HG03066 (cell line): ENCODE results near the gene SAMD14.

Experiments
- ATAC-seq: cut with Tn5 transposase; IDR thresholded peaks from one replicate; pipeline ENCODE4 v1.9.1; 2021; ENCODE audit warnings: low read depth; ENCODE audit not compliant: unreplicated experiment

Gene SAMD14

DNA sequence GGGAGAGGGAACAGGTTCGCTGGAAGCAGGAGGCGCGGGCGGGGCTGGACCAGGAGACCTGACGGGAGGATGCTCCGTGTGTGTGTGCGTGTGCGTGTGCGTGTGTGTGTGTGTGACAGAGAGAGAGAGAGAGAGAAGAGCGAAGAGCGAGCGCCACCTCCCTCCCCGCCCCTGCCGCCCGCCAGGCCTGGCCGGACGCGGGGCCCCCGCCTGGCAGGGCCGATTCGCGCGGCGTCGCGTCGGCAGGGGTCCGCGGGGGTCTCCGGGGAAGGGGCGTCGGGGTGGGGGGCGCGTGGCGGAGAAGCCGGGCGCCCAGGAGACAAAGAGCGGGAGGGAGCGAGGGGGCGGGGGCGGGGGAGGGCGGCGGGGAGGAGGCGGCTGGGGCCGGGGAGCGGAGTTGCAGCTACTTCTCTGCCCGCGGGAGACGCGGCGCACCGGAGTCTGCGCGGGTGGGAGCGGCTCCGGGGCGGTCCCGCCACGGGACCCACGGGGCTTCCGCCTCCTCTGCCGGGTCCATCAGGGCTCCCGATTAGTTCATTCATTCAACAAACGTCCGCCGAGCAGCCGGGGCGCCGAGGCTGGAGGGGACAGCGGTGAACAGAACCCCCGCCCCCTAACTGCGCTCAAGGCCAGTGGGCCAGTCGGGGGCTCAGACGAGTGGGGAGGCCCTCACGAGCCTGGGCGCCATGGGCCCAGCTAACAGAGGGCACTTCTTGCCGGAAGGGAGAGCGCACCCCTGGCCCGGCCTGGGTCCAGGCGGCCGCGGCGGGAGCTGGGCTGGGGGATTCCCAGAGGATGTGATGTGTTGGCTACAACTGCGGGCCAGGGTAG, at the start of gene SAMD14:
Gene SAMD14, minus strand, starts transcription at position 433 of the 831 bp plus-strand sequence. CDS start 5,201 bp downstream, outside the sequence.
- no peak for ATAC-seq

DNA sequence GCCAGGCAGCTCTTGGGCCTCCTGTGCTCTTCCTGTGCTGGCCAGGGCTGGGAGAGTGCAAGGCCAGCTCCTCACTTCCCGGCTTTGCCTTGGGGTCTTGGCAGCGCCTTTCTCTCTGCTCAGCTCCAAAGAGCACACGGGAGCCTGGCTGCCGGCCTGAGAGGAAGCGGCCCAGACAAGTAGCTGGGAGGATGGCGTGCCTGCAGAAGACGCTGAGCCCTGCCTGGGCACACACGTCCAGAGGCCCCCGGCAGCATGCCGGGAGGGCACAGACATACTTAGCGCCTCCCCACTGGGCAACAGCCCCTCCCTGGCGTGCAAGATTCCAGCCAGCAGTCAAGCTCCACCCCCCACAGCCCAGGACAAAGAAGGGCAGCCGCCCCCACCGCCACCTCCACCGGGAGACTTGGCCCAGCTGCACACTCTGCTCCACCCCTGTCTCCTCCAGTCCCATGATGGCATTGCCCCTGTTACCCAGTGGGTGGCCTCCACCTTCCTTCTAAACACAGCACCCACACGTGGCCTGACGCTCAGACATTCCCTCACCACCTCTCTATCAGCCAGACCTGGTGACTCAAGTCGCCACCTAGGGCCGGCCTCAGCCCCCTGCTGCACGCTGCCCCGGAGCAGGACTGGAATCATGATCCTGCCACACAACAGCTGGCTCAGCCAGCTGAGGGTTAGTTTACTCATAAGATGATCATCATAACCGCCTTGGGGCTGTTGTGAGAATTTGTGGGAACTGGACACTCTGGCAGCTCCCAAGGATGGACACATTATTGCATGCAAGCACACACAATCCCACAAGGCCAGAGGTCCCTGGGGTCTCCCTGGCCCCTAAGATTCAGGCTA, 48.2 kb upstream of the SAMD14 start:
- ATAC-seq = no peak

DNA sequence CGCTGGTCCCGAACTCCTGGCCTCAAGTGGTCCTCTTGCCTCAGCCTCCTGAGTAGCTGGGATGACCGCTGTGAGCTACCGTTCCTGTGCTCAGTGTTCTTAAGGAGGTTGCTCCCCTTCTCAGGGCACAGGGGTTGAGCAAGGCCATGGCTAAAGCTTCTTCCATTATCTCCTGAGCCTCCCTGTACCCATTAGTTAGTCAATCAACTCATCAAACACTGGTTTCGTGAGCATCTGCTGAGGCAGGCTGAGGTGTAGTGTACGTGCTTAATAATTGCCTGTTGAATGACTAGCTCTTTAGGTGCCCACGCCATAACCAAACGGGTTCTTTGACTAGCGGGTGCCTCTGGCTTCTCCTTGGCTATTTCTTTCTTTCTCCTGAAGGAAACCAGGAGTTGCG, 47.5 kb upstream of the SAMD14 start:
- no peak for ATAC-seq

DNA sequence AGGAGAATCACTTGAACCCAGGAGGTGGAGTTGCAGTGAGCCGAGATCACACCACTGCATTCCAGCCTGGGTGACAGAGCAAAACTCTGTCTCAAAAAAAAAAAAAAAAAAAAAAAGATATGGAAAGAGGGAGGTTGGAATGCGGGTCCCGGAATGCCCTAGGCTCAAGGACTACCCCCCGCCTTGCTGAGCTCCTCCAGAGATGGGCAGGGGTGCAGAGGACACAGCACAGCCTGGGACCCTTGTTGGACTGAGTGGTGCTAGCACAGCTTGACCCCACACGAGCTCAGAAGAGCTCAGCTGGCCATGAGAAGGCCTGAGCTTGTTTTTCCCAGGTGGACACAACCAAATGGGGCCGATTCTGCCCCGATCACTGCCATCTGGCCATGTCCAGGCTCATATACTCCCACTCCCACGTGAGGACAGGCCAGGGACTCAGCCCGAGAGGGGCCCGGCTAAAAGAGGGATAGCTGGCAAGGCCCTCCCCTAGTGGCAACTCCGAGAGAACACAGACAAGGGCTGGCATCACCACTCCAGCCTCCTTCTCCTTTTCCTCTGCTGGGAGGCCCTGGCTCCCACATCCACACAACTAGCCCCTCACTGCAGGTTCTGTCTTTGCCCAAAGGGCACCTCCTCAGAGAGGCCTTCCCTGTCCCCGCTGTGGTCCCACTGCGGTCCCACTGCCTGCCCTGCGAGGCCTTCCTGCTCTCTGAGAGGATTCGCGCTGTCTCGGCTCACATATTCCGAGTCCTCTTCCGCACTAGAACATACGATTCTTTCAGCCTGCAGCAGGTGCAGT, 46.8 kb upstream of the SAMD14 start:
- ATAC-seq = no peak

DNA sequence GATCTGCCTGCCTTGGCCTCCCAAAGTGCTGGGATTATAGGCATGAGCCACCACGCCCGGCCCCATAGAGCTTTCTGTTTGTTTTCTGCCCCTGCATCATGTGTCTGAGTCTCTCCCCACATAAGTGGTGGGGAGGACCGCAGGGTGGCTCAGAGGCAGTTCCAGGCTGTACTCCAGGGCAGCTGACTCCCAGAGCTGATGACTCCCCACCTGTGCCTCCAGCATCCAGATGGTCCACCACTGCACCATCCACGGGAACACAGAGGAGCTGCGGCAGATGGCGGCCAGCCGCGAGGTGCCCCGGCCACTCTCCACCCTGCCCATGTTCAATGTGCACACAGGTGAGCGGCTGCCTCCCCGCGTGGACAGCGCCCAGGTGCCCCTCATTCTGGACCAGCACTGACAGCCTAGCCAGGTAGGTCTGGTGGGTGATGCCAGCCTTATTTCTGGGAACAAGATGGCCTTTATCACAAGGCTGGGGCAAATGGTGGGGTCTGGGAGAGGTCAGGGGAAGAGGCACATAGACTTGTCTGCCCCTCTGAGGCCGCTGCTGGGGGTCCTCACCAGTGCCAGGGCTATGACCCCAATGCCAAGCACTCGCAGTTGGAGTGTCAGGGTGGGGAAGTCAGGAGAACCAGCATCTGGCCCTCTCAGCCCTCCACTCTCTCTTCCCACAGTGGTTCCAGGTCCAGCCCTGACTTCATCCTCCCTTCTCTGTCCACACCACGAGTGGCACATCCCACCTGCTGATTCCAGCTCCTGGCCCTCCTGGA, 45.3 kb upstream of the SAMD14 start:
- ATAC-seq = no peak

DNA sequence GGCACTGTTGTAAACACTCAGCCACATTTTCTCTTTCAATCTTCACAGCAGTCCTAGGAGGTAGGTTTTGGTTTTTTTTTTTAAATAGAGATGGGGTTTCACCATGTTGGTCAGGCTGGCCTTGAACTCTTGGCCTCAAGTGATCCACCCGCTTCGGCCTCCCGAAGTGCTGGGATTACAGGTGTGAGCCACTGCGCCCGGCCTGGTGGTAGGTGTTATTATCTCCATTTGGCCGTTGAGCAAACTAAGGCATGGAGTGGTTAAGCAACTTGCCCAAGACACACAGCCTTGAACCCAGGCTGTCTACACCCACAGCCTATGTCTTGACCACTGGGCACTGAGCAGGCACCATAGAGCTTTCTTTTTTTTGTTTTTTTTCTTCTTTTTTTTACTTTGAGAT, 44.5 kb upstream of the SAMD14 start:
- no peak for ATAC-seq

DNA sequence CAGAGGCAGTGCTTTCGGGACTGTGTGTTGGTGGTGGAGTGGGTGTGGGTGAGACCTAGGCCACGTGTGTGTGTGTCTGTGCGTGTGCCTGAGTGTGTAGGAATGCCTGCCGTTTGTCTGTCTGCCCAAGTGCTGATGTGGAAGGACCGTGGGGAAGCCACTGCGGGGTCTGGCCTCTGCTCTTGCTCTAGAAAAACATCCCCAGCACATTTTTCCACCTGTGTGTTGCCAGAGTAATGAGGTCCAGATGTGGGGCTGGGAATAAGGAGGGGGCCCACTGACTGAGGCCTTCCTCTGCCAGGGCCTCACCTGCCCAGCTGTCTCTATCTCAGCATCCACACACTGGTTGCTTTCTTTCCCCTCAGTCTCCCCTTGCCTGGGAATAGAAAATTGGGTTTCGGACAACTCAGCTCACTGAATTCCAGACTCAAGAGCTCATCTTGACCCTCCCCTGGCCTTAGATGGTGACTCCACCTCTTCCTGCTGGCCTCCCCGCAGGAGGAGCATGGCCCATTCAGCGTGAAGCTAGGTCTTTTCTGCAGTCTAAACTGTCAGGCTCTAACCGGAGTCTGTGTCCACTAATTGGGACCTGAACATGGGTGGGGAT, 43.5 kb upstream of the SAMD14 start:
- no peak for ATAC-seq

DNA sequence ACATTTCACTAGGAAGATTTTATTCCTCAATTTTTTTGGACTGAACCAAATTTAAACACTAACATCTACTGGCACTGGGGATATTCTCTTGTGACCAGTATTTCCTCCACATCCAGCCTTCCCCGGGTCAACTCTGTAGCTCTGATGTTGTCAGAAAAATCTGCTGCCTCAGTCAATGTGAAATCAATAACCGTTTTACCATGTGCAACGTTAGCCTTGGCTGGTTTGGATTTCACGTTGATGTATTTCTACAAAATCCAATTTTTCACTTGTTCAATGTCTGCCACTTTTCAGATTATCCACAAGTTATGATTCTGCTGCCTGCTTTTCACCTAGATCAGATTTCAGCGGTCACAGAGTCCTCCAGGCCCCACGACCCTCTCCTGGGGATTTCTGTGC, 43.0 kb upstream of the SAMD14 start:
- no peak for ATAC-seq

DNA sequence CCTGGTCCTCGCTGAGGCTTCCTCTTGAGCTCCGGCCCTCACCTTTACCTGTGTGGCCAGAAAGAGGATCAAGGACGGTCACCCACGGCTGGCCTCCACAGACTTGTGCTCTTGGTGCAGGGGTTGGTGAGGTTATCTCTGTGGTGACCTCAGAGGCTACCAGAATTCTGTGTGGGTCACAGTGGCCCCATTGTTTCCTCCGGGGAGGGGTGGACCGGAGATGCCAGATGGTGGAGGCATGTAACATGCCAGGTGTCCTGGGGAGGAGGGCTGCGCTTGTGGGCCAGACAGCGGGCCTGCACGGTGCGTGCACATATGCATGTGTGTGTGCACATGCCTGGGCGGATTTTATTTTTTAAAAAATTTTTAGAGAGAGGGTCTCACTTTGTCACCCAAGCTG, 42.2 kb upstream of the SAMD14 start:
- ATAC-seq = no peak

DNA sequence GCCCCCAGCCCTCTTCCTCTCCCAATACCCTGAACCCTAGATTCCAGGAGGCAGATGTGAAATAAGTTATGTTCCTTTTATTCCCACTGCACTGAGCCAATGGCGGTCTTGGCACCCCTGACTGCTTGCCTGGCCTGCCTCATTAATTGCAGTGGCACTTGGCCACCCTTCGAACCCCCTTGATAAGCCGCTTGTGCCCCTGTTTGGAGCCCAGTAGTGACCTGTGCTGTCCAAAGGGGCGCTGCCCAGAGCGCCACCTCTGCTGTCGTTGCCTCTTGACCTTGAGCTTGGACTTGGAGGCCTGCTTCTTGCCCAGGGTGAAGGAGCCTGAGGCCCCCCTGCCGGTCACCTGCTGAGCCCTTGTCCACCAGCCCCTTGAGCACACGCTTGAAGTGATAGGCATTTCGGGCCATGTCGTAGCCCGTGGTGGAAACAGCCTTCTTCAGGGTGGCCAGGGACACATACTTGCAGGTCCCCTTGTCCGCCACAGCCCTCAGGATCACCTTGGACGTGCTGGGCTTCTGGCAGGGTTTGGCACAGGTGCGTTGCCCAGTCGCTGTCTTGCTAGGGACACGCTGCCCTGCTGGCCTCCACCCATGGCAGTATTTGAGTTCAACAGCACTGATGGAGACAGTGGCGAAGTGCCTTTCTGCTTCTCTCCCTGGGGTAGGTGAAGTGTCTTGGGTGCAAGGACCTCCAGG, 41.6 kb upstream of the SAMD14 start:
- no peak for ATAC-seq

DNA sequence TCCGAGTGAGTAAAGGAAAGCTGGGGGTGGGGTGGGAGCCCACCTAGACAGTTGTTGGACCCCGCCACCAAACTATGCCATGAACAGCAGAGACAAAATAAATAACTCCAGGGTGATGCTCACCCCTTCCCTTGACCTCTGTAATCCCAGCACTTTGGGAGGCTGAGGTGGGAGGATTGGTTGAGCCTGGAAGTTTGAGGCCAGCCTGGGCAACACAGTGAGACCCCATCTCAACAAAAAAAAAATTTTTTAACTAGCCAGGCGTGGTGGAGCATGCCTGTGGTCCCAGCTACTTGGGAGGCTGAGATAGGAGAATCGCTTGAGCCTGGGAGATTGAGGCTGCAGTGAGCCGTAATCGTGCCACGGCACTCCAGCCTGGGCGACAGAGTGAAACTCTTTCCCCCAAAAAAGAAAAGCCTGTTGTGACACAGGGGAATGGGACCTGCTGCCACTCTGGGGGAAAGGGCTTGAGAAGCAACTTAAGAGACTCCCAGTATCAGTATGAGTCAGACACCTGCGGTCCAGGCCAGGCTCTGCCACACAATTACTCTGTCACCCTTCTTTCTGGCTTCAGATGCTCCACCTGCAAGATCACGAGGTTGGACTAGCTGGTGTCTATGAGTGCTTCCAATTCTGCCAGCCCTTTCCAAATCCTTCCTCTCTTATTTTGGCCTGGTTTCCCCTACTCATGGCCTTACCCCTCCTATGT, 40.9 kb upstream of the SAMD14 start:
- peak; percentile 72 for ATAC-seq

DNA sequence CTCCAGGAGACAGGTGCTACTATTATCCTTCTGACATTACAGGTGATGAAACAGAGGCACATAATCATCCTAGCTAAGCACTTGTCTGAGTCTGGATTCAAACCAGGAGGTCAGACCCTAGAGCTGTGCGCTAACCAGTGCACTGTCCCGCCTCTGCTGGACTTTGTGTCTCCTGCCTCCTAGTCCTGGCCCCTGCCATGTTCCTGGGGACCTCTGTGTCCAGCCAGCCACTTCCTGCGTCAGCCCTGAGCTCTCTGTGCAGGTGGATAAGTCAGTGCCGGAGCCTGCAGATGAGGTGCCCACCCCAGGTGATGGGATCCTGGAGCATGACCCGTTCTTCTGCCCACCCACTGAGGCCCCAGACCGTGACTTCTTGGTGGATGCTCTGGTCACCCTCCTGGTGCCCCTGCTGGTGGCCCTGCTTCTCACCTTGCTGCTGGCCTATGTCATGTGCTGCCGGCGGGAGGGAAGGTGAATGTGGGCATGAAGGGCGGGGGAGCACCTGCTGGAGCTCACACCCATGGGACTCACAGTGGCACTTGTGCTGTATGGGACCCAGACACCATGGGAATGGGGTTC, 40.0 kb upstream of the SAMD14 start:
- ATAC-seq = no peak

DNA sequence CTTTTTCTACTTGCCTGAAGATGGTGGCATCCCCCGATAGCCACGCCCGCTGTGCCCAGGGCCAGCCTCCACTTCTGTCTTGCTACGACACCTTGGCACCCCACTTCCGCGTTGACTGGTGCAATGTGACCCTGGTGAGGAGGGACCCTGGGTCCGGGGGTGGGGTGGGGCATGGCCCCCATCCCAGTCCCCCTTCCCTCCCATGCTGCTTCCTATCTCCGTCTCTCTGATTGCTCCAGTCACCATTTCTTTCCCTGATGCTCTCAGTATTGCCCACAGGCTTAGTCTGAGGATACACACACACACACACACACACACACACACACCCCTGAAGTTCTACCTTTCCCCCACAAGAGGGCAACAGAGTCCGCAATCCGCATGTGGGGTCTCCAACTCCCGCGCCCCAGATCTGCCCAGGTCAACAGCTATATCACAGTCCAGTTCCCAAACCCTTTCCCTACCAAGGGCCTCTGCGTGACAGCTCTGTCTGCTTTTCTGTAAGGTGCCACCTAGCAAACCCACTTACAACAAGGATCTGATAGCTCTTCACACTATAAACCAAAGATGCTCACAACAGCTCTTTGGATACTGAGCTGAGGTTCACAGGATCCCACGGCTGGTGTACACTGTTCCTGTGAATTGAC, 39.3 kb upstream of the SAMD14 start:
- no peak for ATAC-seq

DNA sequence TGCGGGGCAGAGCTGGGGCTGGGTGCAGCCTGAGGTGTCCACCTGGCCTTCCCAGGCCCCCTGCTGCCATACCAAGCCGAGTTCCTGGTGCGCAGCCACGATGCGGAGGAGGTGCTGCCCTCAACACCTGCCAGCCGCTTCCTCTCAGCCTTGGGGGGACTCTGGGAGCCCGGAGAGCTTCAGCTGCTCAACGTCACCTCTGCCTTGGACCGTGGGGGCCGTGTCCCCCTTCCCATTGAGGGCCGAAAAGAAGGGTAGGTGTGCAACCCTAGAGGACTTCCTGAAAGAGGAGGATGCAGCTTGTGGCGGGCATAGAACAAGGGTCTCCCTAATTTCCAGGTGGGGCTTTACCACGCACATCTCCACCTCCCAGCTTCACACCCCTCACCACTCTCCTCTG, 38.4 kb upstream of the SAMD14 start:
- ATAC-seq = no peak

DNA sequence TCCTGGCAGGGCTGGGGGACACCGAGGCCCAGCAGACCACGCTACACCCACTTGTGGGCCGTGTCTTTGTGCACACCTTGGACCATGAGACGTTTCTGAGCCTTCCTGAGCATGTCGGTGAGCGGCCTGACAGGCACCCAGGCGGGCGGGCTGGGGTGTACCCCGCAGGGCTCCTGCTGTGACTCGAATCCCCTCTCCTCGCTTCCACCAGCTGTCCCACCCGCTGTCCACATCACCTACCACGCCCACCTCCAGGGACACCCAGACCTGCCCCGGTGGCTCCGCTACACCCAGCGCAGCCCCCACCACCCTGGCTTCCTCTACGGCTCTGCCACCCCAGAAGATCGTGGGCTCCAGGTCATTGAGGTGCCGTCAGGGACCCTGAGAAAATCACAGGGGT, 37.4 kb upstream of the SAMD14 start:
- ATAC-seq = no peak

DNA sequence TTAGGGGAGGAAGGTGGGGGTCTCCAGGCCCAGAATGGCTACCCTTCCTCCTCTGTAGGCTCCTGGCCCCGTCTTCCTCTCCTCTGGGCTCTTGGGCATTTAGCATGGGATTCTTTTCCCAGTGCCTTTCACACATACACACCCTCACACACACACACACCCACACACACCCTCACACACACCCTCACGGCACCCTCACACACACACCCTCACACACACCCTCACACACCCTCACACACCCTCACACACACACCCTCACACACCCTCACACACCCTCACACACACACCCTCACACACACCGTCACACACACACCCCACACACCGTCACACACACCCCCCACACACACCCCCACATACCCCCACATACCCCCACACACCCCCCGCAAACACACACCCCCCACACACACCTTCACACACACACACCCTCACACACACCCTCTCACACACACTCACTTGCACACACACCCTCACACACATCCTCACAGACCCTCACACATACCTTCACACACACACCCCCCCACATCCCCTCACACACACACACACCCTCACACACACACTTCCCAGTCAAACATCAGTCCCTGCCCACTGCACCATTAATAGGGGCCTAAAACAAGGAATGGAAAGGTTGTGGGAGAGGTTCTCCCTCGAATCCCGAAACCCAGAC, 36.7 kb upstream of the SAMD14 start:
- no peak for ATAC-seq

DNA sequence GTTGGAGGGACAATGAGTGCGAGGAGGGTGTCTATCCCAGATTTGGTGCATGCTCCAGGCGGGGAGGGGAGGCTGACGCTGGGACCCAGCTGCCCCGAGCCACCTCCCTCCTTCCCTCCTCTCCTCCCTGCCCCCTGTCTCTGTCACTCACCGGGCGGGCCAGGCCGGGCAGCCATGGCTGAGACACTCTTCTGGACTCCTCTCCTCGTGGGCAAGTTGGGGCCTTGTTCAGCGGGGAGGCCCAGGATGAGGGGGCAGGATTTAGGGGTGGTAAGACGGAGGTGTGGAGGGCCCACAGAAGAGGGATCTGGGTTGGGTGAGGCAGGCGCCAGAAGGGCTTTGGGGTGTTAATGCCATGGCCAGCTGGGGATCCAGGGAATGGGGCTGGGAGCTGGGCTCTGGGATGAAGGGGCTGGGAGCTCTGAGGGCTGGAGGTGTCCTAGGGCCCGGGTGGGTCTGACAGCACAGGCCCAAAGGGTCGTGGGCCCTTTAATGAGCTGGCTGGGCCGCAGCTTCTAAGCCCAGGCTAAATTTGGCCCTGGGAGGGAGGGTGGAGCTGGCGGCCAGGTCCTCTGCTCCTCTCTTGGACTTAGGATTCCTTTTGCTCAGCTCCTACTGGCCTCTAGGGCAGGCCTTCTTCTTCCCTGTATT, 36.0 kb upstream of the SAMD14 start, which contains the start of gene SGCA:
Gene SGCA, plus strand, starts transcription at position 139 of the 651 bp plus-strand sequence. Its CDS starts 36 bp downstream, at position 175.
- no peak for ATAC-seq
